HAP-1 (cell line): ENCODE data around the gene PLEKHM1.

ENCODE experiments used
- DNase-seq, 2 experiments: peaks; one replicate each; pipeline ENCODE4 v3.0.0-alpha.2; 2016 to 2020; ENCODE audit warnings: low spot score in 2 of 2
- H3K27me3 ChIP-seq: fragments of 250-450 bp; sonication (Bioruptor Pico); 2 replicates; pipeline ENCODE4 v1.5.1; 2020; ENCODE audit warnings: low read depth, mild to moderate bottlenecking, moderate library complexity
- H3K36me3 ChIP-seq: fragments of 250-450 bp; sonication (Bioruptor Pico); replicated peaks from 2 replicates; pipeline ENCODE4 v1.5.1; 2020; ENCODE audit warnings: mild to moderate bottlenecking
- H3K4me1 ChIP-seq: fragments of 250-450 bp; sonication (Bioruptor Pico); 2 replicates; pipeline ENCODE4 v1.5.1; 2020; ENCODE audit warnings: mild to moderate bottlenecking
- H3K4me3 ChIP-seq: fragments of 250-450 bp; sonication (Bioruptor Pico); 2 replicates; pipeline ENCODE4 v1.5.1; 2020; ENCODE audit warnings: mild to moderate bottlenecking, moderate library complexity
- H3K9me3 ChIP-seq: fragments of 250-450 bp; sonication (Bioruptor Pico); 2 replicates; pipeline ENCODE4 v1.5.1; 2020; ENCODE audit warnings: mild to moderate bottlenecking, moderate library complexity
- in situ Hi-C: fragments of 300-500 bp; cut with MboI; formaldehyde crosslinking; loops from 3 replicates; pipeline ENCODE4 v1.14.3; 2020; ENCODE audit warnings: low sequenced_read_pairs, inconsistent platforms, mixed read lengths

Gene PLEKHM1

GRCh38 chr17:45431531-45432404 lies 58.8 kb downstream of the PLEKHM1 start:
- in situ Hi-C loops: loop anchor here (25.0 kb wide), 1 partner anchor 206 kb away; no protein-coding TSS in a partner anchor
- Histone ChIP-seq H3K4me1 (peaks cover 4% of the 10 kb centered on the region; the same call in 1 of the 2 replicates), H3K9me3 (no peaks in the 10 kb centered on the region), H3K27me3 (no peaks in the 10 kb centered on the region), H3K36me3 (no peaks in the 10 kb centered on the region), H3K4me3 (peak overlapping the region; percentile 52)
- DNase-seq: peak; percentile 78 to 96

GRCh38 chr17:45430738-45431530 lies 59.6 kb downstream of the PLEKHM1 start:
- in situ Hi-C loops: loop anchor here (25.0 kb wide), 1 partner anchor 206 kb away; no protein-coding TSS in a partner anchor
- Histone ChIP-seq H3K36me3 (no peaks in the 10 kb centered on the region), H3K9me3 (no peaks in the 10 kb centered on the region), H3K4me1 (peaks cover 4% of the 10 kb centered on the region; the same call in 1 of the 2 replicates), H3K4me3 (peak overlapping the region; percentile 52), H3K27me3 (no peaks in the 10 kb centered on the region)
- no peak for DNase-seq

GRCh38 chr17:45430006-45430737 lies 60.3 kb downstream of the PLEKHM1 start:
- no peaks in the 10 kb centered on the region for H3K27me3 ChIP-seq
- in situ Hi-C loops: loop anchor here (25.0 kb wide), 1 partner anchor 207 kb away; no protein-coding TSS in a partner anchor
- no peaks in the 10 kb centered on the region for H3K36me3 ChIP-seq
- no peaks in the 10 kb centered on the region for H3K9me3 ChIP-seq
- H3K4me3 ChIP-seq: no peak overlapping the region
- DNase-seq: no peak
- peaks cover 8% of the 10 kb centered on the region for H3K4me1 ChIP-seq

- H3K9me3 ChIP-seq: no peaks in the 10 kb centered on the region
- no peak for DNase-seq
- no peak overlapping the region for H3K4me3 ChIP-seq
- peaks cover 10% of the 10 kb centered on the region for H3K4me1 ChIP-seq
- in situ Hi-C loops: loop anchor here (25.0 kb wide), 1 partner anchor 208 kb away; no protein-coding TSS in a partner anchor
- H3K36me3 ChIP-seq: no peaks in the 10 kb centered on the region
- no peaks in the 10 kb centered on the region for H3K27me3 ChIP-seq
Observed at GRCh38 chr17:45429339-45430005, 61.0 kb downstream of the PLEKHM1 start.

GRCh38 chr17:45428931-45429338 lies 61.6 kb downstream of the PLEKHM1 start:
- no peak overlapping the region for H3K4me3 ChIP-seq
- no peaks in the 10 kb centered on the region for H3K36me3 ChIP-seq
- H3K4me1 ChIP-seq: peaks cover 10% of the 10 kb centered on the region
- no peaks in the 10 kb centered on the region for H3K9me3 ChIP-seq
- in situ Hi-C loops: loop anchor here (25.0 kb wide), 1 partner anchor 208 kb away; no protein-coding TSS in a partner anchor
- DNase-seq: no peak
- H3K27me3 ChIP-seq: no peaks in the 10 kb centered on the region

GRCh38 chr17:45428050-45428617 lies 62.4 kb downstream of the PLEKHM1 start:
- peak; percentile 59 to 85 for DNase-seq
- Histone ChIP-seq H3K4me1 (peaks cover 10% of the 10 kb centered on the region), H3K27me3 (no peaks in the 10 kb centered on the region), H3K36me3 (no peaks in the 10 kb centered on the region), H3K9me3 (no peaks in the 10 kb centered on the region), H3K4me3 (no peak overlapping the region)
- in situ Hi-C loops: loop anchor here (25.0 kb wide), 1 partner anchor 209 kb away; no protein-coding TSS in a partner anchor

- Histone ChIP-seq H3K27me3 (no peaks in the 10 kb centered on the region), H3K4me1 (peaks cover 10% of the 10 kb centered on the region), H3K36me3 (no peaks in the 10 kb centered on the region), H3K4me3 (no peak overlapping the region), H3K9me3 (no peaks in the 10 kb centered on the region)
- DNase-seq: no peak
- in situ Hi-C loops: loop anchor here (25.0 kb wide), 1 partner anchor 210 kb away; no protein-coding TSS in a partner anchor
Observed at GRCh38 chr17:45427181-45427835, 63.2 kb downstream of the PLEKHM1 start.

- in situ Hi-C loops: loop anchor here (25.0 kb wide), 1 partner anchor 211 kb away; no protein-coding TSS in a partner anchor
- DNase-seq: no peak
- peaks cover 10% of the 10 kb centered on the region for H3K4me1 ChIP-seq
Observed at GRCh38 chr17:45426561-45426960, 64.0 kb downstream of the PLEKHM1 start.

GRCh38 chr17:45425984-45426413 lies 64.5 kb downstream of the PLEKHM1 start:
- Histone ChIP-seq H3K9me3 (no peaks in the 10 kb centered on the region), H3K27me3 (no peaks in the 10 kb centered on the region), H3K36me3 (no peaks in the 10 kb centered on the region), H3K4me1 (peaks cover 7% of the 10 kb centered on the region), H3K4me3 (no peak overlapping the region)
- in situ Hi-C loops: loop anchor here (25.0 kb wide), 1 partner anchor 211 kb away; no protein-coding TSS in a partner anchor
- no peak for DNase-seq

More at GRCh38 chr17:45426561-45426960, 64.0 kb downstream of the PLEKHM1 start:
- H3K4me3 ChIP-seq: no peak overlapping the region
- H3K36me3 ChIP-seq: no peaks in the 10 kb centered on the region
- H3K9me3 ChIP-seq: no peaks in the 10 kb centered on the region
- H3K27me3 ChIP-seq: no peaks in the 10 kb centered on the region

- Histone ChIP-seq H3K9me3 (no peaks in the 10 kb centered on the region), H3K4me3 (peak overlapping the region; percentile 44), H3K36me3 (no peaks in the 10 kb centered on the region), H3K27me3 (no peaks in the 10 kb centered on the region), H3K4me1 (peaks cover 6% of the 10 kb centered on the region)
- peak; percentile 91 to 95 for DNase-seq
- in situ Hi-C loops: loop anchor here (25.0 kb wide), 1 partner anchor 212 kb away; no protein-coding TSS in a partner anchor
Observed at GRCh38 chr17:45425125-45425983, 65.2 kb downstream of the PLEKHM1 start.

- in situ Hi-C loops: loop anchor here (25.0 kb wide), 1 partner anchor 213 kb away; no protein-coding TSS in a partner anchor
- no peaks in the 10 kb centered on the region for H3K9me3 ChIP-seq
- no peak for DNase-seq
- peak overlapping the region; percentile 44 for H3K4me3 ChIP-seq
- H3K36me3 ChIP-seq: no peaks in the 10 kb centered on the region
- peaks cover 6% of the 10 kb centered on the region for H3K4me1 ChIP-seq
- no peaks in the 10 kb centered on the region for H3K27me3 ChIP-seq
Observed at GRCh38 chr17:45424769-45425124, 65.8 kb downstream of the PLEKHM1 start.
